HG03457 (cell line): ENCODE results near the gene P2RY2.

Source experiments
- ATAC-seq: cut with Tn5 transposase; IDR thresholded peaks from one replicate; pipeline ENCODE4 v1.9.1; 2021; ENCODE audit warnings: moderate number of reproducible peaks; ENCODE audit not compliant: unreplicated experiment

Gene P2RY2

DNA sequence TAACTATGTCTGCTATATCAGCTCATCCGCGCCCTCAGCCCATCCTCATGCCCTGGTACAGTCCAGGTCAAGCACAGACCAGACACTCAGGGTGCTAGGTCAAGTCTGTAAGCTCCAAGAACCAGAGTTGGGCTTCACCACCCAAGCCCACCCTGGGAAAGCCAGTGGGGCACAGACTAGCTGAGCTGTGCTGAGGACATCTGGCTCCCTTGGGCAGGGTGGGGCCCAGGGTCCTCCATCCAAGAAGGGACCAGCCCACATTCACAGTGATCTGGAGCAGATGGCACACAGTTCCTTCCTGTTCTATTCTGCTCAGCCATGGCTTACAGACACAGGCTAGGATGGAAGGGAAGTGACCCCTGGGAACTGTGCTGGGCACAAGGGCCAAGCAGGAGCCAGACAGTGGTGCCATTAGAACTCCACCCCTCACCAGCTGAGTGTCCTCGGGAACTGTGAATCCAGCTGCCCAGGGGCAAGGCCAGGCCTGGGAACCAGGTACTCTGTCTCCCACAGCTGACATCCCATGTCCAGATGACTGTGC lies 63.2 kb downstream of the P2RY2 start:
- ATAC-seq, result no peak

DNA sequence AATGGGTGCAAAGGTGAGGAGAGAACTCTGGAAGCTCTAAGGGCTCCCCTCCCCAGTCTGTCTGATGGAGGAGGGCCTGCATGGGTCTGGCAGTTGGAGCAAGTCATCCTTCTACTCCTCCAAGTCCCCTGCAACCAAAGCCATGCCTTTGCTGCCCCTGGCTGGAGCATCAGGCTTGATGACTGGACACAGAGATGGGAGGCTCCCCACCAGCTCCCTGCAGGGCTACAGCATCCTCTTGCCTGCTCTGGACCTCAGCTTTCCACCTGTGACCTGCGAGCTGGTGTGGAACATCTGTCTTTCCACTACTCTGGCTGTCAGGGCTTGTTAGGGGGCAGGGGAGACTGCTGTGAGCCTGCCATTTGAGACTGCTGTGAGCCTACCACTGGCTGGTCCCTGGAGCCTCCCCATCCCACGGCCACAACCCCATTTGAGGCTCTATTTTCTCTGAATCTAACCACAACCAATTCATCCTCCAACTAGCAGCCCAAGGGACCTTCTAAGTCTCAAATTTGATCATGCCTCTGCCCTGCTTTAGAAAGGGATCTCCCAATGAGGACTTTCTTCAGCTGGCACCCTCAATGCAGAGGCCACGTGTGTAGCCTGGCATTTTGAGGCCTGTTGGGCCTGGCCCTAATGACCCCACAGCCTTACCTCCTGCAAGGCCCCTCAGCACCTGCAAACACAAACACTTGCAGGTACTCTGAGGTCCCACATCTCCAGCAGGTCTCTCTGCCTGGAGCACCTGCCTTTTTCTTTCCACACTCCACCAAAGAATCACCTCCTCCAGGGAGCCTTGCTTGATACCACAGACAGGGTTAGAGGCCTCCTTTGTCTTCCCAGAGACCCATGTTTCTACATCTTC lies 63.9 kb downstream of the P2RY2 start:
- ATAC-seq, result no peak

DNA sequence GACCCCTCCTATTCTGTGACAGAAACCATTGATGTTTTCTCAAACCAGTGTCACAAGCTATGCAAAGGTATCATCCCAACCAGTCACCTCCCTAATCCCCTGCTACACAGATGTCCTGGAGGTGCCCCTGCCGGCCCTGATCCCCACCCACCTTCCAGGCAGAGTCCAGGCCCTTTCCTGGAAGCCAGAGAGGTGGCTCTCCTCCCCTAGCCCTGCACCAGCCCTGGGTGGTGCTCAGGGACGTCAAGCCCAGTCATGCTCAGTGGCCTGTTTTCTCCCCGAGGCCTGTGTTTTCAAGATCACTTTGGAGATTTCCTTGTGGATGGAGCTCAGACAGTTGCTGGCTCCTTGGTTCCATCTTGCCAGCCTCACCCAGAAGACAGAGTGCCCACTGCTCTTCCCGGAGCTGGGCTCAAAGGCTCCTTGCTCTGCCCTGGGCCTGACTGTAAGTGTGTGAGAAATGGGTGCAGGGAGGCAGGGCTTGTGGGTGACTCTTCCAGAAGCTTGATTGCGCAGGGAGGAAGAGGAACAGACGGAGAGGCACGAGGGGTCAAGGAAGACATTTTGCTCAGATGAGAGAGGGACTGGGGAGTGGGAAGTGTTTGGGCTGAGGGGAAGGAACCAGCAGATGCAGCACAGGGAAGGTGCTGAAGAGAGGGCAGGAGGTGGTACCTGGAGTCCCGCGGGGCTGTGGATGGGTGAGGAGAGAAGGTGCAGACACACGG lies 65.4 kb downstream of the P2RY2 start:
- no peak for ATAC-seq

DNA sequence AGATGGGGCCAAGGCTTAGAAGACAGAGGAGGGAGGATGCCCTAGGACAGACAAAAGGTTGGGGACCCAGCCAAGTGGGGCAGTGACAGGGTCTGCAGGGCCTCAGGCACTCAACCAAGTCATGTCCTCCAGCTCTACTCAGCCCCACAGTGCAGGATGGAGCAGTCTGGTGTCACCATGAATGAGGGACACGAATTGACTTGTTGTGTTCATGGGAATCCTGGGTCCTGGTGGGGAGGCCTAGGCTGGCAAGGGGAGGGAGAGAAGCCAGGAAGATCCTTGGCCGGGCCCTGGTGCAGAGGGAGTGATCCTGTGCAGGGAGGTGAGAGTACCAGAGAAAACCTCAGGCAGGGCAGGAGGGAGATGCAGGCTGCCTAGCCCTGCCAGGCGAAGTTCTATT lies 66.0 kb downstream of the P2RY2 start:
- no peak for ATAC-seq

DNA sequence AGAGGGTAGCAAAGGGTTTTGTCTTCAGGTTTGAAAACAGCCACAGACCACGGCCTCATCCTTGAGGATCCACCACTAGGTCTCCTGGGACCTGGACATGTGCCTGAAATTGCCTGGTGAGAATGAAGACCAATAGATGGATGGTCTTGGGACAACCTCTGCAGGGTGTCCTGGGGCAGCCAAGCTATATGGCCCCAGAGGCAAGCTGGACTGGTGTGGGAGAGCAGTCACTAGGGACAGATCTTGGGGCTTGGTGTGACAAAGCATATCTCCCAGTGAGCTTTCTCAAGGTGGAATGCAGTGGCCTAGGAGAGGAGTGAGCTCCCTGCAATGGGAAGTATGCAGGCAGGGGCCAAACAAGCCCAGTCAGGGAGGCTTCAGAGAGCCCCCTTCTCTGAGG lies 67.6 kb downstream of the P2RY2 start:
- no peak for ATAC-seq
